Left ventricle myocardium superior (tissue), 1 donor: ENCODE data around the gene SLC7A14. TPM values are rescaled to one million over a fixed set of nuclear protein-coding genes. Genes with fewer than 3 reads are reported as not detected.

ENCODE experiments used
- ATAC-seq: fragments of 200-7000 bp; cut with Tn5 transposase; one replicate; pipeline ENCODE4 v1.9.1; 2020; ENCODE audit warnings: mild to moderate bottlenecking, moderate library complexity
- DNase-seq: peaks from one replicate; pipeline ENCODE4 v3.0.0-alpha.2; 2020
- intact Hi-C: fragments of 100-400 bp; cut with micrococcal nuclease; formaldehyde crosslinking; loops from one replicate; pipeline ENCODE4 v1.11.0; 2022
- microRNA-seq: library from miRNA; unstranded; fragments of <30 nt; microRNA quantifications from one replicate; pipeline ENCODE4 v1.2.0, GENCODE V29; 2020; ENCODE audit warnings: borderline number of aligned reads
- total RNA-seq: library from RNA; stranded (reverse); fragmentation: NEBNext Ultra II Directional; extraction: Animal tissue kit (Norgen Biotek cat#: 25700); gene quantifications from one replicate; pipeline ENCODE4 v1.2.1, GENCODE V29; 2021
- donor health status: DM: no; HTN: yes; CAD: no; lungs with severe emphysema.

SLC7A14 gene
- total RNA-seq, 1 donor from 2014 or later = not detected

- intact Hi-C loops = loop anchor here (10.0 kb wide), 1 partner anchor 276 kb away; no protein-coding TSS in a partner anchor
- DNase-seq (peak; percentile 67), ATAC-seq (peak; percentile 81)
Measured at GRCh38 chr3:170418422-170419398, 167.2 kb downstream of the SLC7A14 start, which contains the start of gene CLDN11. Gene CLDN11 (plus strand): TSS chr3:170418868. CDS start chr3:170419067, 199 bp downstream.

- DNase-seq (no peak), ATAC-seq (no peak)
- intact Hi-C loops = loop anchor here (10.0 kb wide), 1 partner anchor 278 kb away; no protein-coding TSS in a partner anchor
Measured at GRCh38 chr3:170417090-170417489, 168.8 kb downstream of the SLC7A14 start.

GRCh38 chr3:170414202-170414663 lies 171.6 kb downstream of the SLC7A14 start:
- intact Hi-C loops = loop anchor here (5.0 to 10.0 kb wide), 2 partner anchors 281 to 398 kb away; no protein-coding TSS in a partner anchor
- DNase-seq (no peak), ATAC-seq (peak; percentile 64)

GRCh38 chr3:170413291-170413690 lies 172.6 kb downstream of the SLC7A14 start:
- DNase-seq (no peak), ATAC-seq (no peak)
- intact Hi-C loops = loop anchor here (5.0 to 10.0 kb wide), 2 partner anchors 282 to 399 kb away; no protein-coding TSS in a partner anchor

- DNase-seq (no peak), ATAC-seq (no peak)
- intact Hi-C loops = loop anchor here (5.0 to 10.0 kb wide), 2 partner anchors 284 to 402 kb away; no protein-coding TSS in a partner anchor
Measured at GRCh38 chr3:170410428-170411029, 175.3 kb downstream of the SLC7A14 start.

Small RNA genes within 50 kb of the gene (microRNA-seq; reads per million reads assigned to microRNA genes)
- gene MIR6828 = not detected

Other genes starting within 250 kb of the SLC7A14 start
- gene SKIL, start 228.4 kb downstream of the SLC7A14 start, total RNA-seq = 17.2 TPM
- 4.2 TPM for gene CLDN11, start 167.2 kb downstream of the SLC7A14 start, total RNA-seq